Muscle layer of duodenum (tissue), 2 donors: ENCODE measurements around the gene WDR7.

Experiments
- H3K27ac ChIP-seq: one replicate; pipeline ENCODE4 v1.7.0; 2013; ENCODE audit warnings: mild to moderate bottlenecking, low read length
- H3K27me3 ChIP-seq: one replicate; pipeline ENCODE4 v1.7.0; 2013; ENCODE audit warnings: low read depth, mild to moderate bottlenecking, control low read depth, low read length
- H3K36me3 ChIP-seq, 2 donors: one replicate each; pipeline ENCODE4 v1.7.0; 2013; ENCODE audit warnings: low read length in 2 of 2, control low read depth in 1 of 2, mild to moderate bottlenecking in 1 of 2; ENCODE audit not compliant: insufficient read depth in 2 of 2, control insufficient read depth in 1 of 2
- H3K4me1 ChIP-seq, 2 donors: one replicate each; pipeline ENCODE4 v1.7.0; 2013; ENCODE audit warnings: low read length in 2 of 2, mild to moderate bottlenecking in 2 of 2, control low read depth in 1 of 2, moderate library complexity in 1 of 2; ENCODE audit not compliant: insufficient read depth in 2 of 2, control insufficient read depth in 1 of 2
- H3K4me3 ChIP-seq, 2 donors: one replicate each; pipeline ENCODE4 v1.7.0; 2013; ENCODE audit warnings: low read length in 2 of 2, low read depth in 1 of 2, mild to moderate bottlenecking in 1 of 2
- H3K9me3 ChIP-seq, 2 donors: one replicate each; pipeline ENCODE4 v1.7.0; 2013; ENCODE audit warnings: low read length in 2 of 2, control low read depth in 1 of 2, mild to moderate bottlenecking in 1 of 2; ENCODE audit not compliant: control insufficient read depth in 1 of 2
- donor health status: healthy.

Gene WDR7

DNA sequence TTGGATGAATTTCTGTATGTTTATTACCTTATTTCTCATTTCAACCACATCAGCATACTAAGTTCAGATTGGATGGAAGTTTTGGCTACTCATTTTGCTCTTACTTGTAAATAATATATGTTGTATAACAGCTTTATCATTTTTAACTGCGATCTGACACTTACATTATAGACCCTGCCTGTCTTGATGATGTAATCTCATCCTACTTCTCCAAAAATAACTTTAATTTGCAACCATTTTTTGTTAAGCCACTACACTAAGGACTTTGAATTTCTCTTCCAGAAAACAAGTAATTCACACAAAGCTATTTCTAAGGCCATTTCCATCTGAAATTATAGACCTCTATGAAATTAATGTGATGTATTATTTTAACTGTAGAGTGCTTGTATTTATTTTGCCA lies 240.7 kb downstream of the WDR7 start:
- Histone ChIP-seq H3K27ac (no peak overlapping the region), H3K36me3 (peaks cover 0 to 6% of the 10 kb centered on the region in 2 donors), H3K9me3 (no peaks in the 10 kb centered on the region), H3K4me1 (peaks cover 0 to 8% of the 10 kb centered on the region in 2 donors), H3K4me3 (no peak overlapping the region), H3K27me3 (no peaks in the 10 kb centered on the region)

DNA sequence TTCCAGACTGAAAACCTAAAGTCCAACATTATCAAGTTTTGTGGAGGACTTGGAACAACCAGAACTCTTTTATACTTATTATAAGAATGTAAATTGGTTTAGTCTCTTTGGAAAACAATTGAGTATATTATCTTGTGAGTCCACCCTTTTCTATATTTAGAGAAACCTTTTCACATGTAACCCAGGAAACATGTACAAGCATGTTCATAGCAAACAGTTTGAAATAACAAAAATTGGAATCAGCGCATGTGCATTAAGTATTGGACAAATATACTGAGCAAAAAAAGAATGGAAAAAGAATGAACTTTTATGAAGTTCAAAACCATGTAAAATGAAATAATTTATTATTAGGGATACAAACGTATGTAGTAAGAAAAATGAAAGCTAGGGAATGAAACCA lies 246.0 kb downstream of the WDR7 start:
- H3K27me3 ChIP-seq = no peaks in the 10 kb centered on the region

DNA sequence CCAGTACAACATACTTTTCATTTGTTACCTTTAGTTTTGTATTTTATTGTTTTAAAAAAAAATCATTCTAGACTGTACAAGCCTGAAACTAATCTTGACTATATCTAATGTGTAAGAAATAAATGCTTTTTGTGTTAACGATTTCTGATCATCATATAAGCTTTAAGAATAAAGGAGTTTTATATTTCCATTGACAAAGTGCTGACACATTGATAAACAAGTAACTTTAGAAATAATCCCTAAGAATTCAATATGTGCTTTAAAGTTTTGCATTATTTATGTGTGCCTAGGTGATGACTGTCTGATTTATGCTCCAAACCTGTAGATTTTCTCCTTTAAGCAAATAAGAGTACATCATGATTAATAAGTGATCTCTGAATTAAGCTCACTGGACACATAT lies 248.5 kb downstream of the WDR7 start:
- Histone ChIP-seq H3K4me1 (no peaks in the 10 kb centered on the region), H3K4me3 (no peak overlapping the region), H3K9me3 (no peaks in the 10 kb centered on the region), H3K27ac (no peak overlapping the region), H3K27me3 (no peaks in the 10 kb centered on the region), H3K36me3 (no peaks in the 10 kb centered on the region)

More for the DNA sequence above, 246.0 kb downstream of the WDR7 start:
- H3K27ac ChIP-seq = no peak overlapping the region
- H3K36me3 ChIP-seq = no peaks in the 10 kb centered on the region
- H3K9me3 ChIP-seq = no peaks in the 10 kb centered on the region
- H3K4me3 ChIP-seq = no peak overlapping the region
- no peaks in the 10 kb centered on the region for H3K4me1 ChIP-seq

DNA sequence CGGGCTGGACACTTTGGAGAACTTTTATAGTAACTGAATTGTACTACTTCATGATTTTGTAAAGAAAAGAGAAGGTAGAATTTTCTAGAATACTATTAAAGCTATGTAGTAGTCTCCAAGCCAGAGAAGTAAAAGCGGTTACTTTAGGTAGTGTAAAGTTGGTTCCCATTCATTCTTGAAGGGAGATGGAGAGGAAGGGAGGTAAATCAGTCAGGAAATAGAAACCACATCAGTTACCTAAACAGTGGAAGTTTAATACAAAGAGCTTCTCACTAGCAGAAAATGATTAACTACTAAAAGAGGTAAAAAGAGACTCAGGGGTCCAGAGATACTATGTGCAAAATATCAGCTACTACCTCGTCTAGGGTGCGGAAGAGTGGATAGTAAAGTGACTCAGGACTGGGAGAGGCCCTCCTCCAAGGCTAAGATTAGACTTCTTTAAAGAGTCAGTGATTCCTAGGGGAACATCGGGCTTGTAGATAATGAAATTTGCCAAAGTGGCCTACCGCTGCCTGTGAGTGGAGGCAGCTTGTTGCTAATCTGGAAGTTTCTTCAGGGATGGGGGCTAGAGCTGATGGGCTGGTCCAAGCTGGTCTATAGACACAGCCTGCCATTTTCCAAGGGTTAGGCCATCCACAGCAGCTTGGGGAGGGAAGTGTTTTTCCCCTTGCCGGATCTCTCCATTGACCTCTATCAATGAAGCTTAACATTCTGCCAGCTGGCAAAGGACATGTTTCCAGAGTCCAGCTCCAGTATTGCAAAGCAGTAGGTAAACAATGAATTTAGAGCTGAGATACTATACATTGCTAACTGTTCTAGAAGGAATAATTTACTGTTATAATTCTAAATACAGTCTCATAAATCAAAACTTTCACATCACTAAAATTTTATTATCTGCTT lies 249.3 kb downstream of the WDR7 start:
- H3K4me3 ChIP-seq = no peak overlapping the region
- H3K9me3 ChIP-seq = no peaks in the 10 kb centered on the region
- H3K27ac ChIP-seq = no peak overlapping the region
- no peaks in the 10 kb centered on the region for H3K27me3 ChIP-seq
- no peaks in the 10 kb centered on the region for H3K4me1 ChIP-seq
- H3K36me3 ChIP-seq = no peaks in the 10 kb centered on the region

DNA sequence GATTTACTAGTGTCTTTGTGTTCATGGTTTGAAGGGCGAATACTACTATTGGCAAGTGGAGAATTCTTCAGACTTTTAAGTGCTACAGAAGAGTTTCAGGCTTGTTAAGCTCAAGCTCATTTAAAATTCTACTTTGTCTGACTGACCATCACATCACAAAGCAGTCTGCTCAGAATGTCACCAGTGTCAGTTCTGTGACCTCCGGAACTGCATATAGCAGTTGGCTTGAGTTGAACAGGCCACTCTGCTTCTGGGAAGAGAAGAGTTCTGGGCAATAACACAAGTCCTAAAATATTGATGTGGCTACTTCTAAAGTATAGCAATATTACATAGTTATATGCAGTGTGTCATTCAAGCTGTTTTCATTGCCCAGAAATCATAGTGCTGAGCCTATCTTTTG lies 250.8 kb downstream of the WDR7 start:
- Histone ChIP-seq H3K4me3 (no peak overlapping the region), H3K9me3 (no peaks in the 10 kb centered on the region), H3K4me1 (no peaks in the 10 kb centered on the region), H3K27ac (no peak overlapping the region), H3K27me3 (no peaks in the 10 kb centered on the region), H3K36me3 (no peaks in the 10 kb centered on the region)

DNA sequence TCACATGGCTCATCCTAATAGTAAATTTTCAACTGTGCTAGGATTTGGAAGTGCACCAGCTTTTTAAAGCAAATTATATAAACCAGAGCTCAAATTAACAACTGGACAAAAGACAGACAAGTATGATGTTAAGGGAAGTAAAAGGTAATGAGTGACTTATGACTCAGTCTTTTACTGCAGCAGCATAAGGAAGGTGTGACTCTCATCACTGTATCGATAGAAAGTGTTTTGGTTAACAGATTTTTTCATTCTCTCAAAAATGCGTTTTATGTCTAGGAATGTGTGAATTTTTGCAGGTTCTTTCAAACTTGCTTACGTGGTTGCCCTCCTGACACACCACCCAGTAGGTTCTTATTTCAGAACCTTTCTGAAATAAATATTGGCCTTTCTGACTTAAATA lies 251.5 kb downstream of the WDR7 start:
- H3K27me3 ChIP-seq = no peaks in the 10 kb centered on the region
- no peak overlapping the region for H3K4me3 ChIP-seq
- H3K9me3 ChIP-seq = no peaks in the 10 kb centered on the region
- no peak overlapping the region for H3K27ac ChIP-seq
- no peaks in the 10 kb centered on the region for H3K4me1 ChIP-seq
- no peaks in the 10 kb centered on the region for H3K36me3 ChIP-seq

DNA sequence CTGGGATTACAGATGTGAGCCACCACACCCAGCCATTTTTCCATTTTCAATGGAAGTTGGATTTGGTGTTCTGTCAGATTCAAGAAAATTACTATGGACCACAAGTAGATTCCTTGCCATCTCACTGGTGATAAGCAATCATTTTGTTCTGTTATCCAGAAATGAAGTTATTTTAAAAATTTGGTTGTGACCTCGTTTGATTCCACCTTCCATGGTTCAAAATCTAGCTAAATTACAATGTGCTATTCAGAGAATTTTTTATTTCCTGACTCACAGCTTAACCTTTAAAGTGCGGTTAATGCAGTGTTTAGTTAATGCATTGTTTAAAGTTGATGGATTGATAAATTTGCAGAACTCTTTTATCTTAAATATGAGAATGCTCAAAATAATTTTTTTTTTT lies 252.5 kb downstream of the WDR7 start:
- no peak overlapping the region for H3K4me3 ChIP-seq
- H3K36me3 ChIP-seq = no peaks in the 10 kb centered on the region
- H3K9me3 ChIP-seq = no peaks in the 10 kb centered on the region
- no peaks in the 10 kb centered on the region for H3K27me3 ChIP-seq
- H3K27ac ChIP-seq = no peak overlapping the region
- H3K4me1 ChIP-seq = no peaks in the 10 kb centered on the region

DNA sequence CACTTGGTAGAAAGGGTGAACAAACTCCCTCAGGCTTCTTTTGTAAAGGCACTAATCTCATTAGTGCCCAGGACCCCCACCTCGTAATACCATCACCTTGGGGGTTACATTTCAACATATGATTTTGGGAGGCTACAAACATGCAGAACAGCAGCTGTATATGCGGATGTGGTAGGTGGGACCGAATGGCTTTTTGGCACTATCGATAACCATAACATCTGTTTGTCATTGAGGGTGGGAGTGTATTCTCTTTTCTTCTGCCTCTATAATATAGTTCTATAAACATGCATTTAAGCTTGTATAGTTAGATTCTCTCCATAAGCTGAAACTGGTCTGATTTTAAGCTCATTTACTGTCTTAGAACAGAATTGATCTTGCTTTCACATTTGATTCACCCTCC lies 256.6 kb downstream of the WDR7 start:
- no peaks in the 10 kb centered on the region for H3K36me3 ChIP-seq
- no peak overlapping the region for H3K27ac ChIP-seq
- no peaks in the 10 kb centered on the region for H3K9me3 ChIP-seq
- no peaks in the 10 kb centered on the region for H3K4me1 ChIP-seq
- H3K27me3 ChIP-seq = no peaks in the 10 kb centered on the region
- no peak overlapping the region for H3K4me3 ChIP-seq

DNA sequence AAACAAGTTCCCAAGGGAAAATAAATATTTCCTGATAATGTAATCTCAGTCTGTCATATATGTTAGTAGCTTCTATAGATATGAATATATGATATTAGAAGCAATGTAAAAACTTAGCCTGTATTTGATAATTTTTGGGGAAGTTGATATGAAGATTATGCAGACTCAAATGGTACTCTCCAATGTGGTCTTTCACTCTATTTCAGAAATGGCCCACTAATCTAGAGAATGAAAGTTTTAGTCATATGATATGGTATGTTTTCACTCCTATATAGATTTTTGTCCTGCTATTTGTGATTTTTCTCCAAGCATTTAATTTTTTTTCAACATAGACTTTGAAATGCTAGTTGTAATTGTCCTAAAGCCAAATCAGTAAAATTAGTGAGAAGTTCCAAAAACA lies 259.1 kb downstream of the WDR7 start:
- Histone ChIP-seq H3K4me3 (no peak overlapping the region), H3K27me3 (no peaks in the 10 kb centered on the region), H3K27ac (no peak overlapping the region), H3K4me1 (no peaks in the 10 kb centered on the region), H3K36me3 (no peaks in the 10 kb centered on the region), H3K9me3 (no peaks in the 10 kb centered on the region)

DNA sequence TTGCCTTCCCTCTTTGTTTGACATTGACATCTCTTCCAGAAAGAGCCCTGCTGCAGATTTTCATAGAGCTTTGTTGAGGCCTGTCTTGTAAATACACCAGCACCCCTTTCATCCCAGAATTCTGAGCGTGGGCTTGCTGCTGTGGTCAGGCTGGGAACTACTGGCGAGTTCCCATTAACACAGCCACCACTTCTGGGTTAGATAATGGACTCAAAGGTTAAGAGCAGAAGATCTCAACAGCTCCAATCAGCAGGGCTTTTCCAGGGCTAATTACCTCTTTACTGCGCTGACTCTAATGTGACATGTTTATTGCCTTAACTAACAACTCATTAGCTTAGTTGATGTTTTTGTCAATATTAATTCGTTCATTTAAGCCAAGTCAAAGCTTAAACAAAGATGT lies 259.8 kb downstream of the WDR7 start:
- Histone ChIP-seq H3K4me1 (no peaks in the 10 kb centered on the region), H3K27me3 (no peaks in the 10 kb centered on the region), H3K36me3 (no peaks in the 10 kb centered on the region), H3K4me3 (no peak overlapping the region), H3K27ac (no peak overlapping the region), H3K9me3 (no peaks in the 10 kb centered on the region)

DNA sequence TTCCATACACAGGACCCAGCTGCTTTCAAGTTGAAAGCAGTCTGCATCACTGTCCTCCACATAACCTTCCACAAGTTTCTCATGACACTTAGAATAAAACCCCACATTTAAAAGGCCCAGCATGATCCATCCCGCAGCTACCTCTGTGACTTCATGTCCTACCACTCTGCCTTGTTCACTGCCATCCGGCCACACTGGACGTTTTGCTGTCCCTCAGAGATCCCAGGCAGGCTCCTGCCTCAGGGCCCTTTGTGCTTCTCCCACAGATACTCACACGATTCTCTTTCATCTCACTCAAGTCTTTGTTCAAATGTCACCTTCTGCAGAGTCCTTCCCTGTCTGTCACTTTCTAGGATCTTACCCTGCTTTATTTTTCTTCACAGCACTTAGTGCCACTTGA lies 262.8 kb downstream of the WDR7 start:
- Histone ChIP-seq H3K4me3 (no peak overlapping the region), H3K27me3 (no peaks in the 10 kb centered on the region), H3K36me3 (no peaks in the 10 kb centered on the region), H3K4me1 (no peaks in the 10 kb centered on the region), H3K9me3 (no peaks in the 10 kb centered on the region), H3K27ac (no peak overlapping the region)

DNA sequence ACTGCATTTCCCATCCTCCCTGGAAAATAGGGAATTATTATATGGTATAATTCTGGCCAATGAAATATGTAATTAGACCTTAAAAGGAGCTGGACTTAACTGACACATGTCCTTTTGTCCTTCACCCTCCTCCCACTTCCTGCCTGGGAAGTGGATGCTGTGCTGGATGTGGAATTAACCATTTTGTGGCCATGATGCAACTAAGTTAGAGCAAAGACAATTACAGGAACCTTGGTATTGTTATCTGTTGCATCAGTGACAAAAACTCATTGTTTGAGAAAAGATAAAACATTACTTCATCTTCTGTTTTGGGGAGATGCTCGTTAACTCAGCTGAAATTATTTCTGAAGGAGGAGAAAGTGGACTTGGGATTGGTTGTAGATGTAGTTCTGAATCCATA lies 268.0 kb downstream of the WDR7 start:
- no peak overlapping the region for H3K27ac ChIP-seq
- no peak overlapping the region for H3K4me3 ChIP-seq
- no peaks in the 10 kb centered on the region for H3K36me3 ChIP-seq
- no peaks in the 10 kb centered on the region for H3K9me3 ChIP-seq
- H3K4me1 ChIP-seq = no peaks in the 10 kb centered on the region
- H3K27me3 ChIP-seq = no peaks in the 10 kb centered on the region
